ENCODE measurements around the gene TAF1B.

Gene TAF1B

GRCh38 chr2:9821805-9822445, 21.3 kb upstream of the TAF1B start:
- no peak for DNase-seq (ENCODE audit: low read depth)
- TF ChIP-seq CTCF (conservative IDR thresholded peaks at IDR 0.05; ENCODE audit: low read length), result no peak
- H3K4me3 ChIP-seq (ENCODE audit: low read length), result no peak overlapping the region

GRCh38 chr2:9824441-9824840, 18.8 kb upstream of the TAF1B start:
- no peak overlapping the region for H3K4me3 ChIP-seq (ENCODE audit: low read length)
- no peak for DNase-seq (ENCODE audit: low read depth)
- TF ChIP-seq CTCF (conservative IDR thresholded peaks at IDR 0.05; ENCODE audit: low read length), result no peak

- no peak for TF ChIP-seq CTCF (conservative IDR thresholded peaks at IDR 0.05; ENCODE audit: low read length)
- no peak for DNase-seq (ENCODE audit: low read depth)
- H3K4me3 ChIP-seq (ENCODE audit: low read length), result no peak overlapping the region
Measured at GRCh38 chr2:9824956-9825720, 18.1 kb upstream of the TAF1B start.

GRCh38 chr2:9826208-9826607, 17.1 kb upstream of the TAF1B start:
- H3K4me3 ChIP-seq (ENCODE audit: low read length), result no peak overlapping the region
- TF ChIP-seq CTCF (conservative IDR thresholded peaks at IDR 0.05; ENCODE audit: low read length), result no peak
- no peak for DNase-seq (ENCODE audit: low read depth)

- DNase-seq (ENCODE audit: low read depth), result no peak
- H3K4me3 ChIP-seq (ENCODE audit: low read length), result no peak overlapping the region
- no peak for TF ChIP-seq CTCF (conservative IDR thresholded peaks at IDR 0.05; ENCODE audit: low read length)
Measured at GRCh38 chr2:9830685-9831410, 12.4 kb upstream of the TAF1B start.

- TF ChIP-seq CTCF (conservative IDR thresholded peaks at IDR 0.05; ENCODE audit: low read length), result no peak
- no peak overlapping the region for H3K4me3 ChIP-seq (ENCODE audit: low read length)
- no peak for DNase-seq (ENCODE audit: low read depth)
Measured at GRCh38 chr2:9831670-9832069, 11.6 kb upstream of the TAF1B start.
